SH-SY5Y (cell line): ENCODE results near the gene ZBTB20.

Experiments used
- GATA2 ChIP-seq: IDR thresholded peaks from 2 replicates; pipeline ENCODE4 v1.6.1; 2011; ENCODE audit warnings: mild to moderate bottlenecking, low read depth, low read length
- GATA3 ChIP-seq: IDR thresholded peaks from 2 replicates; pipeline ENCODE4 v1.6.1; 2011; ENCODE audit warnings: low read depth, mild to moderate bottlenecking, low read length, moderate library complexity

DNA sequence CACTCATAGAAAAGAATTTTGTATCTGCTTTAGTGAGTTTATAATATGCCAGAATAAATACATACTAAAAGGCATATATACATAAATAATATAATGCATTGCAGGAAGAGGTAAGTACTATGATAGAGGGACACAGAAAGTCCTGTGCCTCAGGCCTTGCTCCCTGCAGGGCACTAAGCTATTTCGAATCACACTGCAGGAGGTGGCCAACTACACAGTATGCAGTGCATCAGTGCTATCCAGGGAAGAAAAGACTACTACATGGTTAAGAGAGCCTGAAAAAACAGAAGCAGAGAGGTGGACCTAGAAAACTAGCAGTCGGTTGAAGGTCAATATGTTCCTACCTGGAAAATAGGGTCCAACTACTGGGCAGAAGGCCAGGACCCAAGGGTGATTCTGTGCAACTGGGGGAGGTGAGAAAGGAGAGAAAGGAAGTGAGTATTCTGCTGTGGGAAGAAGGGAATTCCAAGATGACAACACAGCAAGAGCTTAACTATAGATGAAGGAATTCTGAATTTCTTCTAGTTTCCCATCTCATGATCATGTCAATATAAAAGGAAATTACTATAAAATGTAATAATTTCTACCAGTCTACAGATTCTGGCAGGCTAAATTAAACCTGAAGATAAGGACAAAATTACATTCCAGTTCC is 218.0 kb downstream of the ZBTB20 start:
- TF ChIP-seq GATA2 (no peak), GATA3 (no peak)
